ENCODE measurements around the gene GLT8D2. TPM values are rescaled to one million over a fixed set of nuclear protein-coding genes. Genes with fewer than 3 reads are reported as not detected.

The GLT8D2 gene
- total and polyA plus RNA-seq, 7 donors: 0.71 to 5.2 (median 1.5) TPM

DNA sequence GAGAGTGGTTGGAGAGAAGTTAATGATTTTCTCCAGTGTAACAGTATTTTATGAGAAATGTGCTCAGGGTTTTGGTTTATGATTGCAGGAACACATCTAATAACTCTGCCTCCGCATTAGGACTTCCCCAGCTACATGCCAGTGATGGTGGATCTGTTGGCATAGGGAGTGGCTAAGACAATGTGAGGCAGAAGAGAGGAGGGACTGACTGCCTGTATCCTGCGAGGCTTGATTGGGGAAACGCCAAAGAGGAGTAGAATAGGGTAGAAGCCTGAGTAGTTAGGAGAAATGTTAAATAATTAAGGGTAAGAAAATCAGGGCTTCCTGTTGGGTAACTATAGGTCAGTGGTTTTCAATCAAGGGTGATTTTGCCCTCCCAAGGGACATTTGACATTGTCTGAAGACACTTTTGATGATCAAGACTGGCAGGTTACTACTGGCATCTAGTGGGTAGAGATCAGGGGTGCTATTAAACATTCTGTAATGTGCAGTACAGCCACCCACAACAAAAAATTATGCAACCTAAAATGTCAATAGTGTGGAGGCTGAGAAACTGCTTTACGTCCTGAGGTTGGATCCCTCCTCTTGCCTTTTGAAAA lies 71.5 kb downstream of the GLT8D2 start:
- no peak for TF ChIP-seq CTCF (IDR thresholded peaks at IDR 0.05)
- Histone ChIP-seq H3K4me1 (peaks cover 6% of the 10 kb centered on the region), H3K27ac (no peak overlapping the region), H3K27me3 (ENCODE audit: insufficient read depth in 3 of 3, low read length in 2 of 3) (no peaks in the 10 kb centered on the region), H3K36me3 (ENCODE audit: insufficient read depth in 1 of 2, low read depth in 1 of 2) (peaks cover 10 to 73% of the 10 kb centered on the region in 2 donors), H3K4me3 (no peak overlapping the region), H3K9me3 (no peaks in the 10 kb centered on the region)
- ATAC-seq (no peak), DNase-seq (no peak)
- WGBS, 3 donors: 92 to 97% (median 92%) methylated on average over 4 of the region's 4 CpGs
- intact Hi-C loops (cut with DNase I): no loop called here

DNA sequence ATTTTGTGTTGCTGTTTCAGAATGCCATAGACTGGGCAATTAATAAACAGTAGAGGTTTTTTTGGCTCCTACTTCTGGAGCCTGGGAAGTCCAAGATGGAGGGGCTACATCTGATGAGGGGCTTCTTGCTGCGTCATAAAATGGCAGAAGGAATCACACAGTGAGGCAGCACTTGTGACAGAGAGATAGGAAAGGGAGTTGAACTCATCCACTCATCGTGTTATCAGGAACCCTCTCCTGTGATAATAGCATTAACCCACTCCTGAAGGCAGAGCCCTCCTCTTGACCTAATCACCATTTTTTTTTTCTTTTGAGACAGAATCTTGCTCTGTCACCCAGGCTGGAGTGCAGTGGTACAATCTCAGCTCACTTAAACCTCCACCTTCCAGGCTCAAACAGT lies 74.6 kb downstream of the GLT8D2 start:
- no peaks in the 10 kb centered on the region for H3K27me3 ChIP-seq (ENCODE audit: insufficient read depth in 3 of 3, low read length in 2 of 3)
- 88 to 95% (median 92%) methylated on average over 2 of the region's 2 CpGs for WGBS, 3 donors
- peaks cover 16% of the 10 kb centered on the region for H3K4me1 ChIP-seq
- ATAC-seq: no peak
- H3K36me3 ChIP-seq (ENCODE audit: insufficient read depth in 1 of 2, low read depth in 1 of 2): peaks cover 10 to 46% of the 10 kb centered on the region in 2 donors
- no peak for DNase-seq
- no peak overlapping the region for H3K4me3 ChIP-seq
- TF ChIP-seq CTCF (IDR thresholded peaks at IDR 0.05): no peak
- H3K27ac ChIP-seq: no peak overlapping the region
- no peaks in the 10 kb centered on the region for H3K9me3 ChIP-seq
- intact Hi-C loops (cut with DNase I): no loop called here

- Histone ChIP-seq H3K36me3 (ENCODE audit: insufficient read depth in 1 of 2, low read depth in 1 of 2) (peaks cover 4 to 42% of the 10 kb centered on the region in 2 donors), H3K4me3 (no peak overlapping the region), H3K9me3 (no peaks in the 10 kb centered on the region), H3K27me3 (ENCODE audit: insufficient read depth in 3 of 3, low read length in 2 of 3) (no peaks in the 10 kb centered on the region), H3K27ac (no peak overlapping the region), H3K4me1 (peaks cover 29% of the 10 kb centered on the region)
- intact Hi-C loops (cut with DNase I): no loop called here
- TF ChIP-seq CTCF (IDR thresholded peaks at IDR 0.05): no peak
- WGBS, 3 donors: 68 to 80% (median 79%) methylated on average over 2 of the region's 2 CpGs
- DNase-seq (no peak), ATAC-seq (no peak)
Observed at GRCh38 chr12:103973909-103974308, 76.1 kb downstream of the GLT8D2 start.

DNA sequence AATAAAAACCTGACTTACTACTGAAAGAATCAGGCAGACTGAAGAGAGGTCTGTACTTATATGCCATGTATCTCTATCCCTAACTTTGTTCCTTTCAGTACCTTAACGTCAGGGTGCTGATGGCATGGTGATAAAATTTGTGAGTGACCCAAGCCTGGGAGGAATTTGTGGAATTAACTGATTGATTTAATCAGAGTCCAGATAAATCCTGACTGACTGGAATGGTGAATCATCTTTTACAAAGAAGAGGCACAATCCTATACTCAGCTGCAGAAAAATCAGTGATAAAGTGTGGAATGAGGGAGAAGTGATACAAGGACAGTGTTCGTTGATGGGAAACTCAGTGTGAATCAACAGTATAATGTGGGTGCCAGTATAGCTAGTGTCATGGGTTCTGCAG lies 80.6 kb downstream of the GLT8D2 start:
- Histone ChIP-seq H3K4me3 (no peak overlapping the region), H3K4me1 (peaks cover 52% of the 10 kb centered on the region), H3K9me3 (no peaks in the 10 kb centered on the region), H3K27me3 (ENCODE audit: insufficient read depth in 3 of 3, low read length in 2 of 3) (no peaks in the 10 kb centered on the region), H3K36me3 (ENCODE audit: insufficient read depth in 1 of 2, low read depth in 1 of 2) (peaks cover 0 to 25% of the 10 kb centered on the region in 2 donors), H3K27ac (no peak overlapping the region)
- TF ChIP-seq CTCF (IDR thresholded peaks at IDR 0.05): no peak
- DNase-seq (no peak), ATAC-seq (no peak)
- intact Hi-C loops (cut with DNase I): loop anchor here (5.0 kb wide), 2 partner anchors 37 to 93 kb away; partner anchors contain the start of genes HCFC2 (in 1 of the 2) and HSP90B1 (in 1 of the 2)
- 52 to 67% (median 61%) methylated on average over 2 of the region's 2 CpGs for WGBS, 3 donors

- intact Hi-C loops (cut with DNase I): loop anchor here (5.0 kb wide), 2 partner anchors 34 to 96 kb away; partner anchors contain the start of genes HCFC2 (in 1 of the 2) and HSP90B1 (in 1 of the 2)
- 6 to 15% (median 7%) methylated on average over 1 of the region's 1 CpG for WGBS, 3 donors
- peak overlapping the region; percentile 97 for H3K27ac ChIP-seq
- DNase-seq (no peak), ATAC-seq (no peak)
- TF ChIP-seq CTCF (IDR thresholded peaks at IDR 0.05): no peak
- peak overlapping the region; percentile 92 for H3K4me3 ChIP-seq
- no peaks in the 10 kb centered on the region for H3K27me3 ChIP-seq (ENCODE audit: insufficient read depth in 3 of 3, low read length in 2 of 3)
- H3K4me1 ChIP-seq: peaks cover 52% of the 10 kb centered on the region
- no peaks in the 10 kb centered on the region for H3K9me3 ChIP-seq
- peaks cover 0 to 14% of the 10 kb centered on the region in 2 donors for H3K36me3 ChIP-seq (ENCODE audit: insufficient read depth in 1 of 2, low read depth in 1 of 2)
Observed at GRCh38 chr12:103966736-103967135, 83.3 kb downstream of the GLT8D2 start.
